ENCODE data around the gene ADD1.

ADD1 gene

GRCh38 chr4:2832981-2833670 lies 10.5 kb upstream of the ADD1 start:
- TF ChIP-seq, protein P1, sequence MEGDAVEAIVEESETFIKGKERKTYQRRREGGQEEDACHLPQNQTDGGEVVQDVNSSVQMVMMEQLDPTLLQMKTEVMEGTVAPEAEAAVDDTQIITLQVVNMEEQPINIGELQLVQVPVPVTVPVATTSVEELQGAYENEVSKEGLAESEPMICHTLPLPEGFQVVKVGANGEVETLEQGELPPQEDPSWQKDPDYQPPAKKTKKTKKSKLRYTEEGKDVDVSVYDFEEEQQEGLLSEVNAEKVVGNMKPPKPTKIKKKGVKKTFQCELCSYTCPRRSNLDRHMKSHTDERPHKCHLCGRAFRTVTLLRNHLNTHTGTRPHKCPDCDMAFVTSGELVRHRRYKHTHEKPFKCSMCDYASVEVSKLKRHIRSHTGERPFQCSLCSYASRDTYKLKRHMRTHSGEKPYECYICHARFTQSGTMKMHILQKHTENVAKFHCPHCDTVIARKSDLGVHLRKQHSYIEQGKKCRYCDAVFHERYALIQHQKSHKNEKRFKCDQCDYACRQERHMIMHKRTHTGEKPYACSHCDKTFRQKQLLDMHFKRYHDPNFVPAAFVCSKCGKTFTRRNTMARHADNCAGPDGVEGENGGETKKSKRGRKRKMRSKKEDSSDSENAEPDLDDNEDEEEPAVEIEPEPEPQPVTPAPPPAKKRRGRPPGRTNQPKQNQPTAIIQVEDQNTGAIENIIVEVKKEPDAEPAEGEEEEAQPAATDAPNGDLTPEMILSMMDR (IDR thresholded peaks at IDR 0.05; ENCODE audit: insufficient read depth, low read depth, low read length, missing control alignments): no peak

DNA sequence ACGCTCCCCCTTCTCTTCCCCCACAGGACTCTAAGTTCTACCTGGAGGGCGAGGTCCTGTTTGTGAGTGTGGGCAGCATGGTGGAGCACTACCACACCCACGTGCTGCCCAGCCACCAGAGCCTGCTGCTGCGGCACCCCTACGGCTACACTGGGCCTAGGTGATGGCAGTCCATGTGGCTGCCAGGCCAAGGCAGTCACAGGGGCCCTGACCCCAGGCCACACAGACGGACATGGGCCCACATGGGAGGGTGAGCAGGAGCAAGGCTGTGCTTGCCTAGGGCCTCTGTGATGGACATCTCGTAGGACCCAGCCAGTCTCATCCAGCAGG lies 10.0 kb upstream of the ADD1 start:
- H3K4me3 ChIP-seq (ENCODE audit: low read length): no peak overlapping the region
- TF ChIP-seq, protein P1 (IDR thresholded peaks at IDR 0.05; ENCODE audit: insufficient read depth, low read depth, low read length, missing control alignments): no peak
- no peak for DNase-seq (ENCODE audit: low read depth)

More at GRCh38 chr4:2832981-2833670, 10.5 kb upstream of the ADD1 start:
- no peak overlapping the region for H3K4me3 ChIP-seq (ENCODE audit: low read length)
- no peak for DNase-seq (ENCODE audit: low read depth)

- H3K4me3 ChIP-seq (ENCODE audit: low read length): no peak overlapping the region
- DNase-seq (ENCODE audit: low read depth): no peak
- TF ChIP-seq, protein P1 (IDR thresholded peaks at IDR 0.05; ENCODE audit: insufficient read depth, low read depth, low read length, missing control alignments): no peak
Measured at GRCh38 chr4:2834001-2834921, 9.4 kb upstream of the ADD1 start.

DNA sequence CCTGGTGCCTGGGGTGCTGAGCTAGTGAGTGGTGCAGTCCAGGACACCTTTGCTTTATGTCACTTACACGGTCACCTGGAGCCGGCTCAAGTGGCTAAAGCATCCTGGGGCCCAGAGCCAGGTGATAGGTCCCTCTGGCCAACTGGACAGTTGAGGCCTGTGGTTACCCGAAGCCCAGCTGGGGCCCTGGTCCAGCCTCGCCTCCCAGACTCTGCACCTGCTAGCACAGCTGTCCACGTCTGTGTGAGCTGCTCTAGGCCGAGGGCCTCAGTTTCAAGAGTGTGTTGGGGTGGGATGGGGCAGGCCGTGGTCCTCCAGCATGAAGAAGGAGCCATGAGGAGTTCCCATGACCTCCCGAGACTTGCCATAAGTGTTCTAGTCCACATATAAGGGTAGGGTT lies 7.7 kb upstream of the ADD1 start:
- TF ChIP-seq, protein P1 (IDR thresholded peaks at IDR 0.05; ENCODE audit: insufficient read depth, low read depth, low read length, missing control alignments): no peak
- H3K4me3 ChIP-seq (ENCODE audit: low read length): no peak overlapping the region
- no peak for DNase-seq (ENCODE audit: low read depth)

- H3K4me3 ChIP-seq (ENCODE audit: low read length): no peak overlapping the region
- no peak for DNase-seq (ENCODE audit: low read depth)
- TF ChIP-seq, protein P1 (IDR thresholded peaks at IDR 0.05; ENCODE audit: insufficient read depth, low read depth, low read length, missing control alignments): no peak
Measured at GRCh38 chr4:2836391-2836859, 7.2 kb upstream of the ADD1 start.

DNA sequence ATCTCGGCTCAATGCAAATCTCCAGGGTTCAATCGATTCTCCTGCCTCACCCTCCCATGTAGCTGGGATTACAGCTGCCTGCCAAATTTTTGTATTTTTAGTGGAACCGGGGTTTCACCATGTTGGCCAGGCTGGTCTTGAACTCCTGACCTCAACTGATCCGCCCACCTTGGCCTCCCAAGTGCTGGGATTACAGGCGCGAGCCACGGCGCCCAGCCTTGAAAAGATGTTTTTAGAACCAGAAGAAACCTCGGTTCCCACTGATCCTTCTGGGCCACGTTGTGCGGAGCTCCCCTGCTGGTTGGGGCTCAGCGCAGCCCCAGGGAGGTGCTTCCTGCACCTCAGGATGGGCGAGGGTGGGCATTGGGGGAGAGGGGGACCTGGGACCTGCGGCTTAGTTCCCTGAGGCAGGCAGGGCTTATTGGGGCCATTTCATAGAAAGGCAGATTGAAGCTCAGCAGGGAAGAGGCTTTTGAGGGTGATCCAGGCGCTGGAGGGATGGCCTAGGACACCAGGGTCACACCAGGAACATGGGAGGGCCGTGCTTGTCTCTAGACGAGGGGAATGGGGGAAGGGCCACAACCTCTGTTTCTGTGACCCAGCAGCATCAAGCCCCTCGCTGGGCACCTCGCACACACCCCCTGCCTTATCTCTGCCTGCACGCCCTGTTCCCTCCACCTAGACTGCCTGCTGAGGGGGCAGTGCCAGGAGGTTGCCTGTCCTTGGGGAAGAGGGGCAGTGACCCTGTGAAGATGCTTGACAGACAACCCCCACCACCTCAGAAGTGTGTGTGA lies 6.3 kb upstream of the ADD1 start:
- no peak overlapping the region for H3K4me3 ChIP-seq (ENCODE audit: low read length)
- no peak for DNase-seq (ENCODE audit: low read depth)
- TF ChIP-seq, protein P1 (IDR thresholded peaks at IDR 0.05; ENCODE audit: insufficient read depth, low read depth, low read length, missing control alignments): no peak
